H1 (cell line): ENCODE measurements around the gene ECSIT. TPM values are rescaled to one million over a fixed set of nuclear protein-coding genes. Genes with fewer than 3 reads are reported as not detected.
A peak's percentile ranks its signal among the peaks of the same experiment; 100 is the strongest.

Experiments
- CTCF ChIA-PET: fragments of 300-600 bp; sonication (Branson Sonifier 250); formaldehyde crosslinking; loops from one replicate; lab custom pipeline; 2021; ENCODE audit not compliant: partially characterized antibody; lab: Charles Lee
- POLR2A ChIA-PET: fragments of 300-600 bp; sonication (Branson Sonifier 250); formaldehyde crosslinking; loops from one replicate; lab custom pipeline; 2021; ENCODE audit warnings: inconsistent platforms; ENCODE audit not compliant: partially characterized antibody; lab: Charles Lee
- DNase-seq, 2 experiments: peaks; one replicate each; pipeline versions ENCODE4 v3.0.0 to v3.0.0-alpha.2; 2010 to 2022; ENCODE audit warnings: low spot score in 2 of 2, low read depth in 1 of 2, mixed read lengths in 1 of 2
- FAIRE-seq: peaks from 2 replicates; lab custom pipeline; 2011; peaks lifted over from hg19 to GRCh38; lab: Jason Lieb, UNC
- H2AFZ ChIP-seq: 2 replicates; pipeline ENCODE4 v1.8.1; 2012; ENCODE audit warnings: low read length, inconsistent platforms
- H2AK5ac ChIP-seq: 2 replicates; pipeline ENCODE4 v1.6.1; 2013; ENCODE audit warnings: low read depth, low read length
- H2BK120ac ChIP-seq: replicated peaks from 2 replicates; pipeline ENCODE3; 2013; ENCODE audit warnings: low read depth, low read length, inconsistent platforms
- H2BK12ac ChIP-seq: 2 replicates; pipeline ENCODE4 v1.6.1; 2013; ENCODE audit warnings: low read depth, low read length
- H2BK15ac ChIP-seq: 2 replicates; pipeline ENCODE4 v1.6.1; 2013; ENCODE audit warnings: low read length
- H2BK20ac ChIP-seq: 2 replicates; pipeline ENCODE4 v1.6.1; 2013; ENCODE audit warnings: low read length
- H2BK5ac ChIP-seq: 2 replicates; pipeline ENCODE4 v1.6.1; 2013; ENCODE audit warnings: low read depth, low read length
- H3K14ac ChIP-seq: 2 replicates; pipeline ENCODE4 v1.6.1; 2013; ENCODE audit warnings: inconsistent platforms; ENCODE audit not compliant: insufficient read length
- H3K18ac ChIP-seq: 2 replicates; pipeline ENCODE4 v1.6.1; 2013; ENCODE audit warnings: low read length; ENCODE audit errors: extremely low read depth
- H3K23ac ChIP-seq: 2 replicates; pipeline ENCODE4 v1.6.1; 2013; ENCODE audit warnings: inconsistent platforms; ENCODE audit not compliant: insufficient read length
- H3K23me2 ChIP-seq: 2 replicates; pipeline ENCODE4 v1.6.1; 2013; ENCODE audit warnings: low read depth, low read length
- H3K27ac ChIP-seq: 2 replicates; pipeline ENCODE4 v1.6.1; 2011; ENCODE audit warnings: low read depth, low read length, inconsistent platforms
- H3K27me3 ChIP-seq, 4 experiments: replicated peaks in 1 of 4; 1 replicate in 1 of 4; 2 replicates in 3 of 4; pipeline versions ENCODE4 v1.6.1 to v1.8.1; 2011 to 2013; ENCODE audit warnings: low read length in 3 of 4, mild to moderate bottlenecking in 3 of 4, inconsistent platforms in 2 of 4, mixed read lengths in 2 of 4, moderate library complexity in 1 of 4; ENCODE audit not compliant: control insufficient read depth in 3 of 4, insufficient read depth in 3 of 4; ENCODE audit errors: extremely low read depth in 1 of 4
- H3K36me3 ChIP-seq, 4 experiments: 2 replicates each; pipeline versions ENCODE4 v1.6.1 to v1.8.1; 2011 to 2013; ENCODE audit warnings: mild to moderate bottlenecking in 4 of 4, low read length in 3 of 4, moderate library complexity in 2 of 4, control low read depth in 1 of 4, inconsistent platforms in 1 of 4; ENCODE audit not compliant: insufficient read depth in 4 of 4, control insufficient read depth in 2 of 4
- H3K4ac ChIP-seq: replicated peaks from 2 replicates; pipeline ENCODE3; 2013; ENCODE audit warnings: low read length, low read depth, mixed read lengths, inconsistent platforms; ENCODE audit not compliant: insufficient read length
- H3K4me1 ChIP-seq, 4 experiments: replicated peaks in 1 of 4; 1 replicate in 1 of 4; 2 replicates in 3 of 4; pipeline versions ENCODE4 v1.6.1 to v1.8.1; 2011 to 2013; ENCODE audit warnings: low read length in 3 of 4, inconsistent platforms in 2 of 4, mixed read lengths in 1 of 4; ENCODE audit not compliant: insufficient read depth in 4 of 4, control insufficient read depth in 3 of 4
- H3K4me2 ChIP-seq, 2 experiments: 2 replicates each; pipeline versions ENCODE4 v1.6.1 to v1.8.1; 2011 to 2013; ENCODE audit warnings: low read depth in 2 of 2, low read length in 2 of 2, control low read depth in 1 of 2, inconsistent platforms in 1 of 2, mild to moderate bottlenecking in 1 of 2; ENCODE audit not compliant: insufficient read depth in 1 of 2
- H3K4me3 ChIP-seq, 4 experiments: fragments of 200-600, 300-600 bp in 1 of 4; sonication (generic), shearing (Covaris generic), sonication (Bioruptor Twin) in 1 of 4; 2 replicates each; pipeline versions ENCODE4 v1.5.1 to v1.8.1; 2011 to 2016; ENCODE audit warnings: low read length in 4 of 4, low read depth in 3 of 4, control low read depth in 2 of 4, inconsistent platforms in 2 of 4, mild to moderate bottlenecking in 2 of 4, mixed read lengths in 1 of 4, moderate library complexity in 1 of 4; ENCODE audit not compliant: insufficient read depth in 2 of 4; ENCODE audit errors: extremely low read depth in 1 of 4
- H3K56ac ChIP-seq: replicated peaks from 2 replicates; pipeline ENCODE3; 2013; ENCODE audit warnings: low read depth, mild to moderate bottlenecking, mixed read lengths, low read length, inconsistent platforms; ENCODE audit not compliant: insufficient read length
- H3K79me1 ChIP-seq: 2 replicates; pipeline ENCODE4 v1.6.1; 2013; ENCODE audit warnings: low read depth, low read length, control low read depth
- H3K79me2 ChIP-seq, 2 experiments: 2 replicates each; pipeline versions ENCODE4 v1.6.1 to v1.8.1; 2012 to 2013; ENCODE audit warnings: low read length in 2 of 2, mild to moderate bottlenecking in 2 of 2, inconsistent platforms in 1 of 2; ENCODE audit not compliant: insufficient read depth in 2 of 2, control insufficient read depth in 1 of 2
- H3K9ac ChIP-seq, 4 experiments: replicated peaks in 1 of 4; 1 replicate in 1 of 4; 2 replicates in 3 of 4; pipeline versions ENCODE4 v1.6.1 to v1.8.1; 2011 to 2013; ENCODE audit warnings: low read depth in 3 of 4, low read length in 3 of 4, control low read depth in 2 of 4, mild to moderate bottlenecking in 2 of 4, moderate library complexity in 2 of 4, inconsistent platforms in 1 of 4; ENCODE audit errors: extremely low read depth in 1 of 4
- H3K9me3 ChIP-seq, 2 experiments: 2 replicates each; pipeline versions ENCODE4 v1.6.1 to v1.8.1; 2012 to 2013; ENCODE audit warnings: mild to moderate bottlenecking in 2 of 2, moderate library complexity in 2 of 2, control low read depth in 1 of 2, inconsistent platforms in 1 of 2, low read depth in 1 of 2, low read length in 1 of 2, mixed read lengths in 1 of 2; ENCODE audit not compliant: insufficient read depth in 2 of 2
- H4K20me1 ChIP-seq, 2 experiments: replicated peaks in 1 of 2; 2 replicates each; pipeline versions ENCODE3 to v1.8.1; 2011 to 2013; ENCODE audit warnings: inconsistent platforms in 2 of 2, low read length in 2 of 2, mild to moderate bottlenecking in 1 of 2; ENCODE audit not compliant: insufficient read depth in 2 of 2, control insufficient read depth in 1 of 2
- H4K5ac ChIP-seq: 2 replicates; pipeline ENCODE4 v1.6.1; 2013; ENCODE audit warnings: low read length, low read depth, mixed read lengths, inconsistent platforms; ENCODE audit not compliant: insufficient read length
- H4K8ac ChIP-seq: 2 replicates; pipeline ENCODE4 v1.8.0; 2013; ENCODE audit warnings: mild to moderate bottlenecking, moderate library complexity, low read length, inconsistent platforms; ENCODE audit not compliant: insufficient read depth; ENCODE audit errors: extremely low read depth
- H4K91ac ChIP-seq: replicated peaks from 2 replicates; pipeline ENCODE3; 2013; ENCODE audit warnings: low read length, mixed read lengths, inconsistent platforms; ENCODE audit not compliant: insufficient read length
- CEBPB ChIP-seq: IDR thresholded peaks from 2 replicates; pipeline ENCODE4 v1.6.1; 2012; ENCODE audit warnings: low read depth, low read length
- CREB1 ChIP-seq: IDR thresholded peaks from 2 replicates; pipeline ENCODE4 v1.6.1; 2012; ENCODE audit warnings: inconsistent platforms
- E2F6 ChIP-seq: IDR thresholded peaks from 2 replicates; pipeline ENCODE4 v1.6.1; 2012; ENCODE audit warnings: inconsistent platforms
- POLR2AphosphoS5 ChIP-seq: IDR thresholded peaks from 2 replicates; pipeline ENCODE4 v1.6.1; 2011; ENCODE audit warnings: low read depth, low read length
- RNF2 ChIP-seq: fragments of 200-900, 300-1000 bp; sonication (generic); IDR thresholded peaks from 2 replicates; pipeline ENCODE4 v1.7.1; 2016; ENCODE audit warnings: borderline replicate concordance, low read depth, mild to moderate bottlenecking, antibody characterized with exemption, low read length; ENCODE audit not compliant: poor library complexity, severe bottlenecking; ENCODE audit errors: missing control alignments
- RXRA ChIP-seq: IDR thresholded peaks from 2 replicates; pipeline ENCODE4 v1.6.1; 2011; ENCODE audit warnings: low read depth, mild to moderate bottlenecking, low read length, moderate library complexity; ENCODE audit not compliant: insufficient read depth
- SP2 ChIP-seq: IDR thresholded peaks from 2 replicates; pipeline ENCODE4 v1.6.1; 2012; ENCODE audit warnings: mild to moderate bottlenecking, low read length, inconsistent platforms
- SRF ChIP-seq: IDR thresholded peaks from 2 replicates; pipeline ENCODE4 v1.6.1; 2011; ENCODE audit warnings: mild to moderate bottlenecking, low read depth, low read length, moderate library complexity
- SUZ12 ChIP-seq: fragments of 200-600 bp; sonication (generic); IDR thresholded peaks from 2 replicates; pipeline ENCODE4 v1.6.1; 2012; ENCODE audit warnings: mild to moderate bottlenecking, inconsistent platforms, low read length, moderate library complexity, mixed read lengths
- TCF12 ChIP-seq: IDR thresholded peaks from 2 replicates; pipeline ENCODE4 v1.6.1; 2011; ENCODE audit warnings: low read depth, mild to moderate bottlenecking, low read length
- TEAD4 ChIP-seq: IDR thresholded peaks from 2 replicates; pipeline ENCODE4 v1.6.1; 2012; ENCODE audit warnings: low read depth, low read length, inconsistent platforms, mixed read lengths
- WGBS, 2 experiments: shearing (Covaris generic) in 1 of 2; methylation state at CpG; one replicate each; pipeline versions ENCODE4 v1.1.6 to v1.1.7; 2013 to 2015; ENCODE audit warnings: low lambda C conversion rate in 2 of 2, mixed read lengths in 2 of 2, inconsistent platforms in 1 of 2, low coverage in 1 of 2, missing lambda C conversion rate in 1 of 2; ENCODE audit not compliant: insufficient replicate concordance in 2 of 2, insufficient coverage in 1 of 2, insufficient read length in 1 of 2; ENCODE audit errors: extremely low coverage in 1 of 2, missing lambda C conversion rate in 1 of 2; 5-methylcytosine and 5-hydroxymethylcytosine counted together
- polyA plus RNA-seq, 7 experiments: library from polyadenylated mRNA; depleted of rRNA in 3 of 7; stranded (reverse) in 5 of 7; unstranded in 2 of 7; fragments of >200 nt in 5 of 7; fragments of 200-250 nt in 2 of 7; gene quantifications; 1 replicate in 5 of 7; 2 replicates in 1 of 7; 4 replicates in 1 of 7; pipeline versions ENCODE4 v1.2.1 to v1.2.3, GENCODE V29; 2011 to 2013; ENCODE audit warnings: missing spikeins in 2 of 7, mixed read lengths in 2 of 7
- total RNA-seq: library from RNA; stranded (reverse); fragmentation: NEBNext Ultra II Directional; extraction: Animal tissue kit (Norgen Biotek cat#: 25700); gene quantifications from 2 replicates; pipeline ENCODE4 v1.2.1, GENCODE V29; 2021

The ECSIT gene
- total and polyA plus RNA-seq, 2 of the 8 experiments (the other 6 are each of a cell fraction or from before 2014, with no cell fraction given): 55.7 to 74.1 TPM

- Histone ChIP-seq H3K79me2 (no peaks in the 10 kb centered on the region), H2BK12ac (peak overlapping the region; percentile 18; the same call in 1 of the 2 replicates), H3K4ac (no peak overlapping the region), H3K4me1 (peaks cover 4 to 20% (median 18%) of the 10 kb centered on the region in 4 experiments), H3K4me2 (peak overlapping the region; percentile 63 to 78), H3K23ac (no peak overlapping the region), H3K79me1 (no peaks in the 10 kb centered on the region), H4K5ac (no peak overlapping the region), H4K20me1 (no peaks in the 10 kb centered on the region), H2AFZ (peak overlapping the region; percentile 63), H2BK5ac (no peak overlapping the region), H3K9ac (peak overlapping the region in 1 of 4 experiments; percentile 15; a peak in 1 of 7 replicates), H3K27me3 (no peaks in the 10 kb centered on the region; a peak in 1 of 7 replicates), H2BK15ac (no peak overlapping the region), H3K18ac (no peak overlapping the region), H2BK120ac (no peak overlapping the region), H3K36me3 (no peaks in the 10 kb centered on the region), H3K9me3 (no peaks in the 10 kb centered on the region), H2AK5ac (no peak overlapping the region), H4K8ac (no peak overlapping the region), H3K56ac (no peak overlapping the region), H3K27ac (peak overlapping the region; percentile 46; the same call in 1 of the 2 replicates), H4K91ac (peak overlapping the region; percentile 44), H3K14ac (no peak overlapping the region), H3K4me3 (peak overlapping the region; percentile 36 to 63 (median 40)), H3K23me2 (peaks cover 7% of the 10 kb centered on the region; the same call in 1 of the 2 replicates), H2BK20ac (no peak overlapping the region)
- ChIA-PET CTCF (interaction anchor here (0.6 to 2.6 kb wide), 17 partner anchors 8 to 994 kb away, joined by 3 to 19 read pairs (median 3); partner anchors contain the start of gene ELOF1), POLR2A (interaction anchor here (0.6 to 1.9 kb wide), 9 partner anchors 7 to 130 kb away, joined by 3 to 5 read pairs (median 3); partner anchors contain the start of gene ECSIT)
- no peak for FAIRE-seq
- peak; percentile 71 to 98 for DNase-seq
- 12% methylated on average over 47 of the region's 54 CpGs; no CpG with 5 or more reads in 1 of the 2 experiments for WGBS, 2 experiments
- 0 out of 2 replicates have a peak, but pooled peaks have one; percentile 55 for TF ChIP-seq TCF12
- TF ChIP-seq TEAD4: no peak
- TF ChIP-seq RXRA: no peak
- TF ChIP-seq POLR2AphosphoS5: no peak
- peak; percentile 93 for TF ChIP-seq CREB1
- TF ChIP-seq RNF2: no peak
- TF ChIP-seq SP2: no peak
- TF ChIP-seq E2F6: peak; percentile 39; the same call in 1 of the 2 replicates
- TF ChIP-seq CEBPB: no peak
- peak; percentile 44; the same call in 1 of the 2 replicates for TF ChIP-seq SRF
- no peak for TF ChIP-seq SUZ12
These were observed 7.1 kb upstream of the ECSIT start for GRCh38 chr19:11535792-11536595.
